ENCODE measurements around the gene LYST.
"Not testable (repeated sequence)": the region's sequence is repeated elsewhere in the genome, so short reads cannot be mapped to it uniquely, and the experiment has no call there.

LYST gene

GRCh38 chr1:235860829-235861228, 5.9 kb downstream of the LYST start:
- no peak for DNase-seq (ENCODE audit: low read depth)

- DNase-seq (ENCODE audit: low read depth): no peak
Measured at GRCh38 chr1:235859789-235860188, 6.9 kb downstream of the LYST start.

GRCh38 chr1:235858766-235859165, 7.9 kb downstream of the LYST start:
- no peak for DNase-seq (ENCODE audit: low read depth)

- DNase-seq (ENCODE audit: low read depth): no peak
Measured at GRCh38 chr1:235857756-235858155, 8.9 kb downstream of the LYST start.

- no peak for DNase-seq (ENCODE audit: low read depth)
Measured at GRCh38 chr1:235855811-235856429, 10.8 kb downstream of the LYST start.

GRCh38 chr1:235854347-235854746, 12.4 kb downstream of the LYST start:
- DNase-seq (ENCODE audit: low read depth): no peak

- no peak for DNase-seq (ENCODE audit: low read depth)
Measured at GRCh38 chr1:235853653-235854052, 13.1 kb downstream of the LYST start.

- DNase-seq (ENCODE audit: low read depth): no peak
Measured at GRCh38 chr1:235852887-235853286, 13.8 kb downstream of the LYST start.

- DNase-seq (ENCODE audit: low read depth): no peak
Measured at GRCh38 chr1:235851939-235852338, 14.8 kb downstream of the LYST start.

GRCh38 chr1:235848251-235848650, 18.5 kb downstream of the LYST start:
- DNase-seq (ENCODE audit: low read depth): not testable (repeated sequence)

- DNase-seq (ENCODE audit: low read depth): not testable (repeated sequence)
Measured at GRCh38 chr1:235845656-235846107, 21.0 kb downstream of the LYST start.

- no peak for DNase-seq (ENCODE audit: low read depth)
Measured at GRCh38 chr1:235844776-235845175, 21.9 kb downstream of the LYST start.

GRCh38 chr1:235843461-235843961, 23.2 kb downstream of the LYST start:
- DNase-seq (ENCODE audit: low read depth): no peak

- DNase-seq (ENCODE audit: low read depth): no peak
Measured at GRCh38 chr1:235841938-235842545, 24.7 kb downstream of the LYST start.

- no peak for DNase-seq (ENCODE audit: low read depth)
Measured at GRCh38 chr1:235838021-235838420, 28.7 kb downstream of the LYST start.

GRCh38 chr1:235835226-235835625, 31.5 kb downstream of the LYST start:
- no peak for DNase-seq (ENCODE audit: low read depth)

GRCh38 chr1:235834620-235835019, 32.1 kb downstream of the LYST start:
- DNase-seq (ENCODE audit: low read depth): no peak

- DNase-seq (ENCODE audit: low read depth): no peak
Measured at GRCh38 chr1:235832011-235832410, 34.7 kb downstream of the LYST start.

- no peak for DNase-seq (ENCODE audit: low read depth)
Measured at GRCh38 chr1:235831148-235831547, 35.6 kb downstream of the LYST start.

GRCh38 chr1:235826102-235826854, 40.4 kb downstream of the LYST start:
- DNase-seq (ENCODE audit: low read depth): no peak

- no peak for DNase-seq (ENCODE audit: low read depth)
Measured at GRCh38 chr1:235825229-235825628, 41.5 kb downstream of the LYST start.

- no peak for DNase-seq (ENCODE audit: low read depth)
Measured at GRCh38 chr1:235823684-235824083, 43.0 kb downstream of the LYST start.

GRCh38 chr1:235822685-235823084, 44.0 kb downstream of the LYST start:
- DNase-seq (ENCODE audit: low read depth): no peak

Data from activated T-helper 1 cell treated with Interleukin-2 at 50 U/mL for 16 hours (primary cell).